ENCODE results near the gene GTF2A1L.
A peak's percentile ranks its signal among the peaks of the same experiment; 100 is the strongest.
"Not testable (repeated sequence)": the region's sequence is repeated elsewhere in the genome, so short reads cannot be mapped to it uniquely, and the experiment has no call there.

GTF2A1L gene

GRCh38 chr2:48699348-48699930 is 81.8 kb downstream of the GTF2A1L start:
- DNase-seq (ENCODE audit: low read depth, low spot score) = no peak

- not testable (repeated sequence) for DNase-seq (ENCODE audit: low read depth, low spot score)
Measured at GRCh38 chr2:48703621-48704020, 86.0 kb downstream of the GTF2A1L start.

- no peak for DNase-seq (ENCODE audit: low read depth, low spot score)
Measured at GRCh38 chr2:48707466-48707865, 89.8 kb downstream of the GTF2A1L start.

- no peak for DNase-seq (ENCODE audit: low read depth, low spot score)
Measured at GRCh38 chr2:48709096-48710034, 91.7 kb downstream of the GTF2A1L start.

GRCh38 chr2:48711343-48711742 is 93.7 kb downstream of the GTF2A1L start:
- no peak for DNase-seq (ENCODE audit: low read depth, low spot score)

- DNase-seq (ENCODE audit: low read depth, low spot score) = no peak
Measured at GRCh38 chr2:48712151-48712550, 94.5 kb downstream of the GTF2A1L start.

- DNase-seq (ENCODE audit: low read depth, low spot score) = no peak
Measured at GRCh38 chr2:48713647-48714046, 96.0 kb downstream of the GTF2A1L start.

- DNase-seq (ENCODE audit: low read depth, low spot score) = no peak
Measured at GRCh38 chr2:48714245-48714644, 96.6 kb downstream of the GTF2A1L start.

GRCh38 chr2:48715042-48715899 is 97.6 kb downstream of the GTF2A1L start:
- no peak for DNase-seq (ENCODE audit: low read depth, low spot score)

GRCh38 chr2:48715956-48716355 is 98.3 kb downstream of the GTF2A1L start:
- DNase-seq (ENCODE audit: low read depth, low spot score) = peak; percentile 28

- no peak for DNase-seq (ENCODE audit: low read depth, low spot score)
Measured at GRCh38 chr2:48717846-48718245, 100.2 kb downstream of the GTF2A1L start.

GRCh38 chr2:48719480-48720177 is 102.0 kb downstream of the GTF2A1L start:
- no peak for DNase-seq (ENCODE audit: low read depth, low spot score)

- DNase-seq (ENCODE audit: low read depth, low spot score) = no peak
Measured at GRCh38 chr2:48721158-48721557, 103.5 kb downstream of the GTF2A1L start.

GRCh38 chr2:48722391-48722790 is 104.7 kb downstream of the GTF2A1L start:
- DNase-seq (ENCODE audit: low read depth, low spot score) = no peak

- no peak for DNase-seq (ENCODE audit: low read depth, low spot score)
Measured at GRCh38 chr2:48723129-48723528, 105.5 kb downstream of the GTF2A1L start.

GRCh38 chr2:48724278-48724677 is 106.6 kb downstream of the GTF2A1L start:
- no peak for DNase-seq (ENCODE audit: low read depth, low spot score)

- no peak for DNase-seq (ENCODE audit: low read depth, low spot score)
Measured at GRCh38 chr2:48725696-48726494, 108.2 kb downstream of the GTF2A1L start.

- DNase-seq (ENCODE audit: low read depth, low spot score) = no peak
Measured at GRCh38 chr2:48727560-48727959, 109.9 kb downstream of the GTF2A1L start.

GRCh38 chr2:48728295-48728694 is 110.6 kb downstream of the GTF2A1L start:
- no peak for DNase-seq (ENCODE audit: low read depth, low spot score)

GRCh38 chr2:48728840-48729239 is 111.2 kb downstream of the GTF2A1L start:
- DNase-seq (ENCODE audit: low read depth, low spot score) = no peak
